GM12872 (cell line): ENCODE measurements around the gene LCN2.

Source experiments
- TF ChIP-seq, protein P1 (sequence below): IDR thresholded peaks from 3 replicates; pipeline ENCODE4 v1.5.1; 2011; ENCODE audit warnings: low read depth, mild to moderate bottlenecking, low read length, moderate library complexity; ENCODE audit not compliant: insufficient read depth

Gene LCN2

DNA sequence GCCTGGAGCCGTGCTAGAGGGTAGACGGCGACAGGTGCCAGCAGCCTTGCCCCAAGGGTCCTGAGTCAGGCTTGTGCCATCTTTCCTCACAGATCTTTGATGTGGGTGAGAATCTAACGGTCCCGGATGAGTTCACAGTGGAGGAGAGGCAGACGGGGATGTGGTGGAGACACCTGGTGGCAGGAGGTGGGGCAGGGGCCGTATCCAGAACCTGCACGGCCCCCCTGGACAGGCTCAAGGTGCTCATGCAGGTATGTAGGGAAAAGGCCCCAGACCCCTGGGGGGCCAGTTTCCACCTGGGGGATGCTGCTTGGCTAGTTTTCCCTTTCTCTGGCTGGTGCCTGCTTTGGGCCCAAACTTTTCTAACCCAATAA, 45.7 kb upstream of the LCN2 start:
- TF ChIP-seq, protein P1, sequence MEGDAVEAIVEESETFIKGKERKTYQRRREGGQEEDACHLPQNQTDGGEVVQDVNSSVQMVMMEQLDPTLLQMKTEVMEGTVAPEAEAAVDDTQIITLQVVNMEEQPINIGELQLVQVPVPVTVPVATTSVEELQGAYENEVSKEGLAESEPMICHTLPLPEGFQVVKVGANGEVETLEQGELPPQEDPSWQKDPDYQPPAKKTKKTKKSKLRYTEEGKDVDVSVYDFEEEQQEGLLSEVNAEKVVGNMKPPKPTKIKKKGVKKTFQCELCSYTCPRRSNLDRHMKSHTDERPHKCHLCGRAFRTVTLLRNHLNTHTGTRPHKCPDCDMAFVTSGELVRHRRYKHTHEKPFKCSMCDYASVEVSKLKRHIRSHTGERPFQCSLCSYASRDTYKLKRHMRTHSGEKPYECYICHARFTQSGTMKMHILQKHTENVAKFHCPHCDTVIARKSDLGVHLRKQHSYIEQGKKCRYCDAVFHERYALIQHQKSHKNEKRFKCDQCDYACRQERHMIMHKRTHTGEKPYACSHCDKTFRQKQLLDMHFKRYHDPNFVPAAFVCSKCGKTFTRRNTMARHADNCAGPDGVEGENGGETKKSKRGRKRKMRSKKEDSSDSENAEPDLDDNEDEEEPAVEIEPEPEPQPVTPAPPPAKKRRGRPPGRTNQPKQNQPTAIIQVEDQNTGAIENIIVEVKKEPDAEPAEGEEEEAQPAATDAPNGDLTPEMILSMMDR, result peak; percentile 30; the same call in 2 of the 3 replicates

DNA sequence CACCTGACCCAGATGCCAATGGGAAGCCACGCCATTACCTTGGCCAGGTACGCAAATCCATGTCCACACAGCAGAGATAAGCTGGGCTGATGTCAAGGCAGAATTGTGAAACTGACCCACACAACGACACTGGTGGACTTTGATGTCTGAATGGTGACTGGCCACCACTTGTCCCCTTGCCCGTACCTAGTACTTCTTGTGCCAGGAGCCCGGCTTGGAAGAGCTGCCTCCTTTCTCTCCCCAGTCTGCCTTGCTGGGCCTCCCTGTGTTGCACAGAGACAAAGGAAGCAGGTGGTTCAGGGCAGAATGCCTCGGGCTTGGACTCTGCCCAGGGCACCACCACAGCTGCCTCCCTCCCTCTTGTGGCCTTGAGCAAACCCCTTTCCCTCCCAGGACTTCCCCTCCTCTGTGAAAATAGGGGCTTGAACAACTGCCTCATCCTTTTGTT, 45.1 kb upstream of the LCN2 start:
- TF ChIP-seq, protein P1, result no peak

DNA sequence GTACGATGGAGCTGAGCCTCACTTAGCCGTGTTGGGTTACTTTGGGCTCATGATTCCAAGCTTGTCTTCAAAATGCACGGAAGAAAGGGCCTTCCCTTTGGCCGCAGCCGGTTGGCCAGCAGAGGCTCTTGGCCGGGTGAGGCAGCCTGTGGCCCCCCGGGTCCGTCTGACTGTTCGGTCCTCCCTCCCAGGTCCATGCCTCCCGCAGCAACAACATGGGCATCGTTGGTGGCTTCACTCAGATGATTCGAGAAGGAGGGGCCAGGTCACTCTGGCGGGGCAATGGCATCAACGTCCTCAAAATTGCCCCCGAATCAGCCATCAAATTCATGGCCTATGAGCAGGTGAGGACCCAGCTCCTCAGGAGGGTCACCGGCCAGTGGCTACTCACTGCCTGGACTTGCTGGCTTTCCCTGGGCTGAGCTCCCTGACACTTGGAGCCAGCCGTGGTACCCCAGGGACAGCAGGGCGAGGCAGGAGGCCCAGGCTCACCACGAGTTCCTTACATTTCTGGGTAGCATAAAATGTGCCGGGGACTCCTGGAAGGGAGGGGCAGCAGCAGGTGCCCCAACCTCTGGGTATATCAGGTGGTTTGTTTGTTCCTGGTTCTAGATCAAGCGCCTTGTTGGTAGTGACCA, 43.6 kb upstream of the LCN2 start:
- TF ChIP-seq, protein P1, result no peak

GRCh38 chr9:128106181-128106939, 42.9 kb upstream of the LCN2 start:
- TF ChIP-seq, protein P1, result no peak

DNA sequence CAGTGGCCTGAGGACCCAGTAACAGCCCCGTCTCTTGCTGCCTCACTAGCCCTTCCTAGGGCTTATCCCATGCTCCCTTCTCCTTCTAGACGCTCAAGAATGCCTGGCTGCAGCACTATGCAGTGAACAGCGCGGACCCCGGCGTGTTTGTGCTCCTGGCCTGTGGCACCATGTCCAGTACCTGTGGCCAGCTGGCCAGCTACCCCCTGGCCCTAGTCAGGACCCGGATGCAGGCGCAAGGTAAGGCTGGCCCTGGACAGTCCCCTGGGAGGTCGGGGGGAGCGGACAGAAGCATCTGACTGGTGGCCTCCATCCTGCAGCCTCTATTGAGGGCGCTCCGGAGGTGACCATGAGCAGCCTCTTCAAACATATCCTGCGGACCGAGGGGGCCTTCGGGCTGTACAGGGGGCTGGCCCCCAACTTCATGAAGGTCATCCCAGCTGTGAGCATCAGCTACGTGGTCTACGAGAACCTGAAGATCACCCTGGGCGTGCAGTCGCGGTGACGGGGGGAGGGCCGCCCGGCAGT, 42.2 kb upstream of the LCN2 start:
- TF ChIP-seq, protein P1, result no peak

GRCh38 chr9:128107468-128108268, 41.6 kb upstream of the LCN2 start:
- TF ChIP-seq, protein P1, result no peak
